Measurements from ENCODE around the gene RALGPS2.
A peak's percentile ranks its signal among the peaks of the same experiment; 100 is the strongest.

Gene RALGPS2

GRCh38 chr1:178942285-178943198 lies 217.5 kb downstream of the RALGPS2 start:
- H3K9ac ChIP-seq = no peak overlapping the region
- no peak overlapping the region for H3K27ac ChIP-seq
- H3K36me3 ChIP-seq (ENCODE audit: control insufficient read depth, insufficient read depth, low read length) = no peaks in the 10 kb centered on the region
- H3K27me3 ChIP-seq (ENCODE audit: control insufficient read depth, insufficient read depth, low read length) = no peaks in the 10 kb centered on the region
- H3K4me2 ChIP-seq (ENCODE audit: low read length) = no peak overlapping the region
- no peak overlapping the region for H2AFZ ChIP-seq
- no peaks in the 10 kb centered on the region for H3K79me2 ChIP-seq
- no peak for TF ChIP-seq CTCF (IDR thresholded peaks at IDR 0.05)
- no peaks in the 10 kb centered on the region for H3K4me1 ChIP-seq
- no peak overlapping the region for H3K4me3 ChIP-seq (ENCODE audit: low read depth, low read length)
- H3K9me3 ChIP-seq (ENCODE audit: control insufficient read depth, low read length) = no peaks in the 10 kb centered on the region

GRCh38 chr1:178944729-178945128 lies 219.7 kb downstream of the RALGPS2 start:
- Histone ChIP-seq H3K9ac (no peak overlapping the region), H3K9me3 (ENCODE audit: control insufficient read depth, low read length) (no peaks in the 10 kb centered on the region), H3K79me2 (no peaks in the 10 kb centered on the region), H3K27me3 (ENCODE audit: control insufficient read depth, insufficient read depth, low read length) (no peaks in the 10 kb centered on the region), H3K4me3 (ENCODE audit: low read depth, low read length) (no peak overlapping the region), H3K36me3 (ENCODE audit: control insufficient read depth, insufficient read depth, low read length) (no peaks in the 10 kb centered on the region), H3K27ac (no peak overlapping the region), H2AFZ (no peak overlapping the region), H3K4me2 (ENCODE audit: low read length) (no peak overlapping the region), H3K4me1 (no peaks in the 10 kb centered on the region)
- TF ChIP-seq CTCF (IDR thresholded peaks at IDR 0.05) = no peak

- H3K27ac ChIP-seq = no peak overlapping the region
- H3K4me1 ChIP-seq = no peaks in the 10 kb centered on the region
- H3K36me3 ChIP-seq (ENCODE audit: control insufficient read depth, insufficient read depth, low read length) = no peaks in the 10 kb centered on the region
- no peaks in the 10 kb centered on the region for H3K9me3 ChIP-seq (ENCODE audit: control insufficient read depth, low read length)
- H3K9ac ChIP-seq = no peak overlapping the region
- H2AFZ ChIP-seq = peak overlapping the region; percentile 75
- H3K4me2 ChIP-seq (ENCODE audit: low read length) = no peak overlapping the region
- no peaks in the 10 kb centered on the region for H3K79me2 ChIP-seq
- TF ChIP-seq CTCF (IDR thresholded peaks at IDR 0.05) = no peak
- H3K27me3 ChIP-seq (ENCODE audit: control insufficient read depth, insufficient read depth, low read length) = no peaks in the 10 kb centered on the region
- no peak overlapping the region for H3K4me3 ChIP-seq (ENCODE audit: low read depth, low read length)
Measured at GRCh38 chr1:178945763-178946266, 220.8 kb downstream of the RALGPS2 start.

GRCh38 chr1:178946416-178946815 lies 221.4 kb downstream of the RALGPS2 start:
- Histone ChIP-seq H3K9me3 (ENCODE audit: control insufficient read depth, low read length) (no peaks in the 10 kb centered on the region), H3K36me3 (ENCODE audit: control insufficient read depth, insufficient read depth, low read length) (no peaks in the 10 kb centered on the region), H3K4me3 (ENCODE audit: low read depth, low read length) (no peak overlapping the region), H2AFZ (no peak overlapping the region), H3K9ac (no peak overlapping the region), H3K4me1 (no peaks in the 10 kb centered on the region), H3K79me2 (no peaks in the 10 kb centered on the region), H3K27ac (no peak overlapping the region), H3K4me2 (ENCODE audit: low read length) (no peak overlapping the region), H3K27me3 (ENCODE audit: control insufficient read depth, insufficient read depth, low read length) (no peaks in the 10 kb centered on the region)
- no peak for TF ChIP-seq CTCF (IDR thresholded peaks at IDR 0.05)

All from parathyroid adenoma (tissue), 2 donors.